IMR-90 (cell line): ENCODE data around the gene CCR5. TPM values are rescaled to one million over a fixed set of nuclear protein-coding genes. Genes with fewer than 3 reads are reported as not detected.

Source experiments
- ATAC-seq: fragments of 200-7000 bp; cut with Tn5 transposase; 2 replicates; pipeline ENCODE4 v1.9.1; 2020; ENCODE audit warnings: low read depth, mild to moderate bottlenecking, moderate library complexity
- BruUV-seq: library from RNA; stranded (reverse); fragments of 400-500 nt; replicated peaks from 2 replicates; lab custom pipeline; 2021; lab: Mats Ljungman, UMichigan
- CTCF ChIA-PET: fragments of 300-600 bp; formaldehyde crosslinking; extraction: SDS; loops from one replicate; lab custom pipeline; 2021; ENCODE audit warnings: antibody characterized with exemption; lab: Yijun Ruan, JAX
- POLR2A ChIA-PET: fragments of 300-600 bp; sonication (Branson Sonifier 250); formaldehyde crosslinking; loops from one replicate; lab custom pipeline; 2022; ENCODE audit warnings: antibody characterized with exemption; ENCODE audit not compliant: unreplicated experiment; lab: Charles Lee
- DNase-seq: peaks from one replicate; pipeline ENCODE4 v3.0.0; 2013
- H2AFZ ChIP-seq: replicated peaks from 2 replicates; pipeline ENCODE3; 2013; ENCODE audit warnings: low read length, mild to moderate bottlenecking; ENCODE audit not compliant: poor library complexity
- H2AK5ac ChIP-seq: 2 replicates; pipeline ENCODE4 v1.6.1; 2013; ENCODE audit warnings: low read depth, low read length, inconsistent platforms
- H2AK9ac ChIP-seq: replicated peaks from 2 replicates; pipeline ENCODE3; 2013; ENCODE audit warnings: mild to moderate bottlenecking, low read depth, low read length, moderate library complexity; ENCODE audit not compliant: poor library complexity
- H2BK120ac ChIP-seq: 2 replicates; pipeline ENCODE4 v1.6.1; 2013; ENCODE audit warnings: low read depth, low read length, inconsistent platforms
- H2BK15ac ChIP-seq: 3 replicates; pipeline ENCODE4 v1.6.1; 2013; ENCODE audit warnings: low read depth, low read length, inconsistent platforms
- H2BK20ac ChIP-seq: 2 replicates; pipeline ENCODE4 v1.6.1; 2013; ENCODE audit warnings: low read depth, mild to moderate bottlenecking, inconsistent platforms, low read length, moderate library complexity
- H2BK5ac ChIP-seq: 2 replicates; pipeline ENCODE4 v1.6.1; 2013; ENCODE audit warnings: mild to moderate bottlenecking, low read depth, low read length, inconsistent platforms; ENCODE audit not compliant: poor library complexity, severe bottlenecking
- H3K14ac ChIP-seq: replicated peaks from 2 replicates; pipeline ENCODE4 v1.6.1; 2013; ENCODE audit warnings: low read depth, low read length, inconsistent platforms
- H3K18ac ChIP-seq: 2 replicates; pipeline ENCODE4 v1.6.1; 2013; ENCODE audit warnings: low read depth, low read length, control low read depth
- H3K23ac ChIP-seq: 2 replicates; pipeline ENCODE4 v1.6.1; 2013; ENCODE audit warnings: low read depth, low read length, inconsistent platforms
- H3K27ac ChIP-seq: 2 replicates; pipeline ENCODE4 v1.5.1; 2013; ENCODE audit warnings: mild to moderate bottlenecking, control low read depth, low read length; ENCODE audit not compliant: insufficient read depth
- H3K27me3 ChIP-seq: 2 replicates; pipeline ENCODE4 v1.6.1; 2013; ENCODE audit warnings: low read length; ENCODE audit not compliant: control insufficient read depth, insufficient read depth
- H3K36me3 ChIP-seq: 2 replicates; pipeline ENCODE4 v1.6.1; 2013; ENCODE audit warnings: low read length, mixed read lengths; ENCODE audit not compliant: control insufficient read depth, insufficient read depth
- H3K4ac ChIP-seq: 2 replicates; pipeline ENCODE4 v1.6.1; 2013; ENCODE audit warnings: low read depth, low read length, inconsistent platforms
- H3K4me1 ChIP-seq: 2 replicates; pipeline ENCODE4 v1.6.1; 2013; ENCODE audit warnings: low read length, mixed read lengths; ENCODE audit not compliant: control insufficient read depth, insufficient read depth
- H3K4me2 ChIP-seq: 2 replicates; pipeline ENCODE4 v1.6.1; 2013; ENCODE audit warnings: low read depth, mild to moderate bottlenecking, control low read depth, low read length, moderate library complexity
- H3K4me3 ChIP-seq: 2 replicates; pipeline ENCODE4 v1.5.1; 2013; ENCODE audit warnings: low read depth, mild to moderate bottlenecking, control low read depth, low read length, moderate library complexity; ENCODE audit not compliant: insufficient read depth
- H3K56ac ChIP-seq: 2 replicates; pipeline ENCODE4 v1.6.1; 2013; ENCODE audit warnings: low read length, inconsistent platforms; ENCODE audit not compliant: insufficient read depth; ENCODE audit errors: extremely low read depth
- H3K79me1 ChIP-seq, 2 experiments: 2 replicates each; pipeline ENCODE4 v1.6.1; 2013; ENCODE audit warnings: low read length in 2 of 2, inconsistent platforms in 1 of 2, low read depth in 1 of 2
- H3K9ac ChIP-seq: 2 replicates; pipeline ENCODE4 v1.6.1; 2013; ENCODE audit warnings: low read depth, low read length, control low read depth
- H3K9me1 ChIP-seq: 2 replicates; pipeline ENCODE4 v1.6.1; 2013; ENCODE audit warnings: low read length, inconsistent platforms; ENCODE audit not compliant: insufficient read depth
- H3K9me3 ChIP-seq: 2 replicates; pipeline ENCODE4 v1.6.1; 2013; ENCODE audit warnings: low read length; ENCODE audit not compliant: control insufficient read depth, insufficient read depth
- H4K20me1 ChIP-seq: 2 replicates; pipeline ENCODE4 v1.6.1; 2013; ENCODE audit warnings: low read length, inconsistent platforms; ENCODE audit not compliant: insufficient read depth
- H4K5ac ChIP-seq: 2 replicates; pipeline ENCODE4 v1.6.1; 2013; ENCODE audit warnings: mild to moderate bottlenecking, low read depth, low read length, control low read depth
- H4K8ac ChIP-seq, 2 experiments: 2 replicates each; pipeline ENCODE4 v1.6.1; 2013; ENCODE audit warnings: low read depth in 2 of 2, low read length in 2 of 2, control low read depth in 1 of 2, inconsistent platforms in 1 of 2
- H4K91ac ChIP-seq: 2 replicates; pipeline ENCODE4 v1.6.1; 2013; ENCODE audit warnings: low read depth, low read length, inconsistent platforms; ENCODE audit not compliant: insufficient read depth
- CEBPB ChIP-seq: IDR thresholded peaks from 2 replicates; pipeline ENCODE4 v1.6.1; 2012; ENCODE audit warnings: low read depth, low read length, improper control_type of control experiment
- FOS ChIP-seq: fragments of 150-350 bp; IDR thresholded peaks from 2 replicates; pipeline ENCODE4 v1.6.1; 2016; ENCODE audit warnings: low read depth, low read length
- MAFK ChIP-seq: IDR thresholded peaks from 2 replicates; pipeline ENCODE4 v1.6.1; 2012; ENCODE audit warnings: low read depth, low read length, improper control_type of control experiment
- MAZ ChIP-seq: IDR thresholded peaks from 2 replicates; pipeline ENCODE4 v1.6.1; 2012; ENCODE audit warnings: low read depth, mild to moderate bottlenecking, low read length, improper control_type of control experiment, moderate library complexity, borderline replicate concordance
- WGBS, 2 experiments: methylation state at CpG; one replicate each; pipeline versions ENCODE4 v1.1.5 to v1.1.7; 2013; ENCODE audit warnings: missing lambda C conversion rate in 2 of 2; ENCODE audit not compliant: insufficient read length in 1 of 2; ENCODE audit errors: extremely low coverage in 2 of 2; 5-methylcytosine and 5-hydroxymethylcytosine counted together
- dilution Hi-C: fragments of 300-500 bp; cut with HindIII; formaldehyde crosslinking; loops from one replicate; pipeline ENCODE4 v1.14.3; 2018; ENCODE audit warnings: low sequenced_read_pairs; ENCODE audit not compliant: unreplicated experiment
- in situ Hi-C: fragments of 300-500 bp; cut with MboI; formaldehyde crosslinking; loops from 3 replicates; pipeline ENCODE4 v1.14.3; 2019; ENCODE audit warnings: low sequenced_read_pairs, inconsistent platforms, mixed read lengths
- intact Hi-C: fragments of 100-400 bp; cut with micrococcal nuclease; formaldehyde crosslinking; loops from 2 replicates; pipeline ENCODE4 v1.10.0; 2022
- polyA plus RNA-seq, 3 experiments: library from polyadenylated mRNA; depleted of rRNA; stranded (reverse); fragments of >200 nt; gene quantifications; 2 replicates each; pipeline ENCODE4 v1.2.3, GENCODE V29; 2012; ENCODE audit warnings: low replicate concordance in 1 of 3
- total RNA-seq: library from RNA; depleted of rRNA; stranded (reverse); fragments of >200 nt; gene quantifications from 2 replicates; pipeline ENCODE4 v1.2.3, GENCODE V29; 2012

Gene CCR5
- total and polyA plus RNA-seq, 2 of the 4 experiments (the other 2 are of a cell fraction): not detected

GRCh38 chr3:46397111-46397510 is 26.4 kb downstream of the CCR5 start:
- no TSS peak for BruUV-seq

More at GRCh38 chr3:46397111-46397510, 26.4 kb downstream of the CCR5 start:
- no peak overlapping the region for H2BK5ac ChIP-seq
- H2BK120ac ChIP-seq: no peak overlapping the region
- no peaks in the 10 kb centered on the region for H3K9me3 ChIP-seq
- in situ Hi-C loops (no loop called here), intact Hi-C loops (no loop called here), dilution Hi-C loops (no loop called here)
- CTCF ChIA-PET: no interaction called here
- WGBS, 2 experiments: 86% methylated on average over 4 of the region's 7 CpGs; no CpG with 5 or more reads in 1 of the 2 experiments
- TF ChIP-seq CEBPB (no peak), MAFK (no peak), MAZ (no peak), FOS (no peak)
- H4K8ac ChIP-seq: no peak overlapping the region
- no peak overlapping the region for H2AK5ac ChIP-seq
- H3K36me3 ChIP-seq: no peaks in the 10 kb centered on the region
- H4K91ac ChIP-seq: no peak overlapping the region
- H3K14ac ChIP-seq: no peak overlapping the region
- no peak overlapping the region for H3K4ac ChIP-seq
- H2AK9ac ChIP-seq: no peak overlapping the region
- H3K4me1 ChIP-seq: peaks cover 9% of the 10 kb centered on the region
- H3K23ac ChIP-seq: no peak overlapping the region
- POLR2A ChIA-PET: no interaction called here
- no peaks in the 10 kb centered on the region for H3K79me1 ChIP-seq
- no peaks in the 10 kb centered on the region for H4K20me1 ChIP-seq
- H3K4me3 ChIP-seq: no peak overlapping the region
- H3K56ac ChIP-seq: no peak overlapping the region
- DNase-seq (no peak), ATAC-seq (no peak)
- no peak overlapping the region for H2AFZ ChIP-seq
- peaks cover 4% of the 10 kb centered on the region for H3K27me3 ChIP-seq
- no peak overlapping the region for H3K27ac ChIP-seq
- no peak overlapping the region for H3K9ac ChIP-seq
- no peak overlapping the region for H2BK15ac ChIP-seq
- no peak overlapping the region for H4K5ac ChIP-seq
- H3K4me2 ChIP-seq: no peak overlapping the region
- no peaks in the 10 kb centered on the region; the same call in 1 of the 2 replicates for H3K9me1 ChIP-seq
- no peak overlapping the region for H2BK20ac ChIP-seq
- H3K18ac ChIP-seq: no peak overlapping the region
